Limb (tissue), 2 donors: ENCODE measurements around the gene PTPRC.

ENCODE experiments used
- DNase-seq, 2 donors: peaks; one replicate each; pipeline ENCODE4 v3.0.0-alpha.2; 2016; ENCODE audit errors: extremely low spot score in 2 of 2

The PTPRC gene

DNA sequence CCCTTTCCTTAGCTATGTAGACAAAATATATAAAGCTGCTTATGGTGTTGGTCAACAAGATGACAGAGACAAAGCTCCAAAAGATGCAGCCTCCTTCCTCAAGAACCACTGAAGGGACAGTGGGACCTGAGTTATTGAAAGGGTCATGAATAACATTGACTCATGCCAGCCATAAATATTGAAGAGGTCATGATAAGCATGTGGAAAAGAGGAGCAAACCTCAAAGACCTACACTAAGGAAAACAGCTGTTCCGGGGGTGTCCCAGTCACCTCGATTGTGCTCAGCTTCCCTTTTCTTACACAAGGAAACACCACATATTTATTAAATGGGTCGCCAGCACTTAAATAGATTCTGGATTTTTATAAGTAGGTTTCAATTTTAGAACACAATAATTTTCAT, 112.9 kb downstream of the PTPRC start:
- no peak for DNase-seq

DNA sequence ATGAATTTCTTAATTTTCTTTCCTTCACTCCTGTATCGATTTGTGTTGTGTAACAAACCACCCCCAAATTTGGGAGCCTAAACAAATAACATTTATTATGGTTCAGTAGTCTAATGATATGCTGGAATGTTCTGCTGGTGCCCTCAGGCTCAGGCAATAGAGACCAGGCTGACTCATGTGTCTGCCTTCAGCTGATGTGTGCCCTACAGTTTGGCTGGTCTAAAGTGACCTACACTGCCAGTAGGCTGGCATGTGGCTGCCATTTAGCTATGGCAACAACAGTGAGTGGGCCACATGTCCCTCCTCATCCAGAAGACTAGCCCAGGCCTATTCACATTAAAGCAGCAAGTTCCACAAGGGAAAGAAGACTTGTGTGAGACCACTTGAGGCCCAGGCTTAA, 115.8 kb downstream of the PTPRC start:
- DNase-seq, result no peak

DNA sequence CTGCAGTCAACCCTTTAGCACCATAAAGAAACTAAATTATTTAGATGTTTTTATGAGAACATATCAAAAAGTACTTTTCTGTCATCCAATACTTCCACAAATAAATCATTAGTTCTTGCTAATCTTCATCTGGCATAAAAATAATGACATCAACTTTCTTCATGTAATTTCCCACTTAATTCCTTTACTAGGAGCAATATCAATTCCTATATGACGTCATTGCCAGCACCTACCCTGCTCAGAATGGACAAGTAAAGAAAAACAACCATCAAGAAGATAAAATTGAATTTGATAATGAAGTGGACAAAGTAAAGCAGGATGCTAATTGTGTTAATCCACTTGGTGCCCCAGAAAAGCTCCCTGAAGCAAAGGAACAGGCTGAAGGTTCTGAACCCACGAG, 116.9 kb downstream of the PTPRC start:
- DNase-seq, result no peak

DNA sequence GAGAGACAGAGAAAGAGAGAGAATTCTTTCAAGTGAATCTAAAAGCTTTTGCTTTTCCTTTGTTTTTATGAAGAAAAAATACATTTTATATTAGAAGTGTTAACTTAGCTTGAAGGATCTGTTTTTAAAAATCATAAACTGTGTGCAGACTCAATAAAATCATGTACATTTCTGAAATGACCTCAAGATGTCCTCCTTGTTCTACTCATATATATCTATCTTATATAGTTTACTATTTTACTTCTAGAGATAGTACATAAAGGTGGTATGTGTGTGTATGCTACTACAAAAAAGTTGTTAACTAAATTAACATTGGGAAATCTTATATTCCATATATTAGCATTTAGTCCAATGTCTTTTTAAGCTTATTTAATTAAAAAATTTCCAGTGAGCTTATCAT, 117.6 kb downstream of the PTPRC start:
- DNase-seq, result peak in 1 of 2 donors; percentile 65

DNA sequence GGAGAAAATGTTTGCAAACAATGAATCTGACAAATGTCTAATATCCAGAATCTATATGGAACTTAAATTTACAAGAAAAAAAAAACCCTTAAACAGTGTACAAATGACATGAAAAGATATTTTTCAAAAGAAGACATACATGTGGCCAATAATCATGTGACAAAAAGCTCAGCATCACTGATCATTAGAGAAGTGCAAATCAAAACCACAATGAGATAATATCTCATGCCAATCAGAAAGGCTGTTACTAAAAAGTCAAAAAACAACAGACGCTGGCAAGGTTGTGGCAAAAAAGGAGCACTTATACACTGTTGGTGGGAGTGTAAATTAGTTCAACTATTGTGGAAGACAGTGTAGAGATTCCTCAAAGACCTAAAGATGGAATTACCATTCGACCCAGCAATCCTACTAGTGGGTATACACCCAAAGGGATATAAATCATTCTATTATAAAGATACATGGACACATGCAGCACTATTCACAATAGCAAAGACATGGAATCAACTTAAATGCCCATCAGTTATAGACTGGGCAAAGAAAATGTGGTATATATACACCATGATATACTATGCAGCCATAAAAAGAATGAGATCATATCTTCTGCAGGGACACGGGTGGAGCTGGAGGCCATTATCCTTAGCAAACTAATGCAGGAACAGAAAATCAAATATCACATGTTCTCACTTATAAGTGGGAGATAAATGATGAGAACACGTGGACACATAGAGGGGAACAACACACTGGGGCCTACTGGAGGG, 123.2 kb downstream of the PTPRC start:
- DNase-seq, result no peak

DNA sequence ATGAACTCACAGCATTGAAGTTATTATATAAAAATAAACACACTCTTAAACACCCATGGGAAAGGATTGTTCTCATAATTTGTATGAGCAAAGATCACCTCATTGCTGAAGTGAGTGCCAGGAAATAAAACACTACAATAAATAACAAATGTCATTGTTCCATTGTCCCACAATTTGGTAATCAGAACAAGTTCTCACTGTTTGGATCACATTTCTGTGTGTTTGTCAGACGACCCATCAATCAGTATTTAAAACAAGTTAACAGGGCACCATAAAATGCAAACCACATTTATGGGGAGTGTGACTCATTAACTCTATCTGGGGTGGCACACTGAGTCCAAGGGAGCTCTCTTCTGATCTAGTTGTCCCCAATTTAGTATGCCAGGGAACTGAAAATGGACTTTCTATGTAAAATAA, 124.5 kb downstream of the PTPRC start:
- no peak for DNase-seq

DNA sequence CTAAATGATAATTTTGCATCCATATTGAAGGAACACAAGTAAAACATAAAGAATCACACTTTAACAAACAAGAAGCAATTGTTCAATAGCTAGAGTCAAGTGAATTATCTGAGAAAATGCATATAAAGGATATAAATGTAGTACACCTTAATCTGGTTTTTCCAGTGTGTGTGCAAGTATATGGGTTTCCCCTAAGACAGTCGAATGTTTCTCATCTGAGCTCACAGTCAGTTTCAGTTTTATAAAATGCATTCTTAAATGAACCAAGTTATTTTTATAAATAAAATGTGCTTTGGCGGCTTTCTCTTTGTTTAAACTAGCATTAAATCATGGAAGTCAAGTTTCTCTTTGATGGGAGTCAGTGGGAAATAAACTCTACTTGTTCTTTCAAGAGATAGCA, 125.9 kb downstream of the PTPRC start:
- no peak for DNase-seq

DNA sequence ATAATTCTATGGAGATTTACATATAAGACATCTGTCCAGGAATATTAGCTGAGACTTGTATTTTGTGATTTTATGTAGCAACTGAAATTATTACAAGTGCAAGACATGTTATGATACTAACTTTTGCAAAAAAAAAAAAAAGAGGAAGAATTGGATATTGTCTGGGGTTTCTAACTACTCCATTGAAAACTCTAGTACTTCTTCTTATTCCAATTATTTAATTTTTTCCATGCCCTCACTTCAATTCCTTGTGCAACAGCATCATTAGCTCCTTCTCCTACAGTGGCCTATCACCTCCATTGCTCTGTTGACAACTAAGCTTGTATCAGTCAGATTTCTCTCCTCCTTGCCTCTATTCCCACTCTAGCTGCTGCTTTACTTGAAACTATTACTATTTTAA, 126.6 kb downstream of the PTPRC start:
- DNase-seq, result no peak

DNA sequence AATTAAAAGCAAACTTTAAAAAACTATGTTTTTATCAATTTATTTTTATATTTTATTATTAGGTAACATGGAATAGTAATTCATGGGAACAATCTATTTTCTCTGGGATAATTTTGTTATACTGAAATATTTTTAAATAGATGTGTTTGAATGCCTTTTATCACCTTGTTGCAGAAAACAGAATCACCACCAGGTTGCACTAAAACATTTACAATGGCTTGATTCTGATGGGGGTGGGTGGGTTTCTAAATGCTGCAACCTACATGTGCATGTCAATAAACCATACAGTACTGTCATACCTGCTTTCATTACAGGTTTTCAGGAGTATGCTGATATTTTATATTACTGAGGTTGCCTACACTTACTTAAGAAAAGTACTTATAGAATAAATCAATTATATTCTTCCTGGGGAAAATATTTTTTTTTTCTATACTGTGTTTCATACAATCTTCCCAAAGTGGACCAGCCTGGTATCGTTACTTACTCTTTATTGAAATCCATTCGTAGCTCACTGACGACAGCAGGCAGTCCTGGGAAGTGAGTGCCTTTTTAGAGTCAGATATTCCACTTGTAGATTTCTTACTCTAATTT, 132.8 kb downstream of the PTPRC start:
- DNase-seq, result no peak

DNA sequence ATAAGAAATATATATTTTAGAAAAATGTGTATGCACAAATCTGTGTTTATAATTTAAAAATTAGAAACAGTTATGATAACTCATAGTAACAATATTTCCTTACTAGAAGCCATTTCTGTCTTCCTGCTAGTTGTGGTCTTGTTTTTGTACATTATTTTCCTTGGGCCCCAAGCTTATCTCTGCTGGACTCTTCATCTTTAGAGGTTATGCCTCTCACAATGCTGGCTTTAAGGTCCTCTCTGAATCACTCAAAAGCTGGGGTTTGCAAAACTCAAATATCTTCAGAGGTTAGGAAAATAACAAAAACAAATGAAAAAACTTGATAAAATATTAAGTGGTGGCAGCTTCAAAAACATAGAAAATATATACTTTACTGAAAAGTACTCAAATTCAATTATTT, 133.8 kb downstream of the PTPRC start:
- no peak for DNase-seq

DNA sequence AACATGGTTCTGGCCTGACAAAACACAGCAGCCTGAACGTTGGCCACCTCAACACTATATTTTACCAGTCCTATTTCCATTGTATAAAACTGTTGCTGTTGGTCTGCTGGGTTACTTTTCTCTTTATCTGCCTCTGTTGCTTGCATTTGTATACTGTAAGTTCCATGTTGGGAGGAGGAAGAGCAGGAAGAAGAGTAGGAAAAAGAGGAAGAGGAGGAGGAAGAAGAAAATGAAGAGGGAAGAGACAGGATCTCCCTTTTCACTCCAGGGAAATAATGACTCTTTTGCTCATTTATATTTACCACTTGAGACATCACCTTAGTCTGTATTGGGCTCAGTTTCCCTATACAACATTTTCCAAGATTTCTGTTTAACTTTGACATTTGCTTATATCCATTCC, 134.2 kb downstream of the PTPRC start:
- no peak for DNase-seq

DNA sequence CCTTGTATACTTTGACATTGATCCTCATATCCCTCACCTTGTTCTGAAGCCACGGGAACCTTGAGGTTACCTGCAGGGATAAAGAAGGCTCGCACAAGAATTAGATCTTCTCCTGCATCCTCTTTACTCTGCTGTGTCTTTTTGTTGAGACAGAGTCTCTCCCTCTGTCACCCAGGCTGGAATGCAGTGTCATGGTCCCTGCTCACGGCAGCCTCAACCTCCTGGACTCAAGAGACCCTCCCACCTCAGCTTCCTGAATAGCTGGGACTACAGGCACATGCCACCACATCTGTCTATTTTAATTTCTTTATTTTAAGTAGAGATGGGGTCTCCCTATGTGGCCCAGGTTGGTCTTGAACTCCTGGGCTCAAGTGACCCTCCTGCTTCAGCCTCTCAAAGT, 134.7 kb downstream of the PTPRC start:
- no peak for DNase-seq

DNA sequence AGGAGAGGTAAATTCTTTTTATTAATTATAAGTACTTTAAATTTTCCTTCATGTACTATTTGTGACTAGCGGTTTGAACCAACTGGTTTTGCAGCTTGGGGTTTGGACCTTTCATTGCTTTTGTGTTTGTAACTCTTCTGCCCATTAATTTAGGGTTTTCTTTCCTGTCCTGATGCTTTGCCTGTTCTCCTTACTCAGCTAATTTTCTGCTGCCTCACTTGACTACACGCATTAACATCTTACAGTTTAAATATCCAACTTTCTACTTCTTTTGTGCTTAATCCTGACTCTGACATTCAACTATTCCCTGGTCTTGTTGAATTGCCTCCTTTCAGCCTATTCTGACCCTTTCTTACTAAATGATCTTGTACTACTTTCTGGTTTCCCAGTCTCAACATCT, 135.6 kb downstream of the PTPRC start:
- no peak for DNase-seq

DNA sequence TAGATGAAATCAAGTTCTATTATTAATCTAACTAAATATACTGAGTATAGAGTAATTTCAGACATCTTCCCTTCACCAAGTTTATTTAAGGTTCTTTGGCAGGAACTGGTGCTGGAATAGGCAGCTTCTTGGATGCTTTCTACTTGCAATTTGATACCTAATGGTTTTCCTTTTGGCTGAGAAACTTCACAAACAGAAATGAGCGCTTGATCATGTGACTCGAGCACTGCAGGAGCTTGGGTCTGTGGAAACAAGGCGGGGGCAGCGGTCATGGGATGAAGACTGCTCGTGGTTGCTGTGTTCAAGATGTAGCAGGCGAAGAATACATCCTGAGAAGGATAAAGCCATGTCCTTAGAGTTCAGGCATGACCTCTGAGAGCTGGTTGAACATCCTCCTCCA, 136.8 kb downstream of the PTPRC start:
- DNase-seq, result no peak

DNA sequence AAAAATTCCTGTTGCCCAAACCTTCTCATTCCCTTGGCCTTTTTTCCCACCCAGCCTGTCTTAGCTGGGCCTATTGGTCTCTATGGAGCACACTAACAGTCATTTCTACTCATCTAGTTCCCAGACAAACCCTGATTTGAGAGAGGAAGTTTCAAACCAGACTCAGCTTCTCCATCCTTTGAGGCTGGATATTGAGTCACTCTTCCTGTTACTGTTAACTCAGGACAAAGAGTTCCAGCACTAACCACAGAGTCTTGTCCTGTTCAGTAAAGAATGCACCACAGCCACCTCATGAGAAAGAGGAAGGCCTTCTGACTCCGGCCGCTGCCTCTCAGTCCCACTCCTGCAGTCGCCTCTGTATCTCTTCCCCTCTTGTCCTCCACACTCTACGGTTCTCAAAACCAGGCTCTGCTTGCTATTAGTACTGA, 137.8 kb downstream of the PTPRC start:
- DNase-seq, result no peak

DNA sequence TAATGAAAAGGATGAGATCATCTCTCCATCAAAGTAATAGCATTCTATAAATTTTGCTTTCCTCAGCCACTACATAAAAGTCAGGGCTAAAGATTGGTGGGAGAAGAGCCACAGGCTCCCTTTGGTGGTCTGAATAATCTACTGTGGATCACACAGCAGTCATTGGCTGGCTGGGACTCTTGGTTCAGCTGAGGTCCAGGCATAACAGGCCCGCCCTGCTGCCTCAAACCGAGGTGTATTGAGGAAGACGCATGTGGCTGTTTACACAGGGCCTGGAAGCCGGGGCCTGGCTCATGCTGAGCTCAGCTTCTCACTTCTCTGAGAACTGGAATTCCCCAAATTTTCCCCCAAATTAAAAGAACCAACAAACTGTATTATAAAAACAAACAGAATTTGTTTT, 139.2 kb downstream of the PTPRC start:
- no peak for DNase-seq

DNA sequence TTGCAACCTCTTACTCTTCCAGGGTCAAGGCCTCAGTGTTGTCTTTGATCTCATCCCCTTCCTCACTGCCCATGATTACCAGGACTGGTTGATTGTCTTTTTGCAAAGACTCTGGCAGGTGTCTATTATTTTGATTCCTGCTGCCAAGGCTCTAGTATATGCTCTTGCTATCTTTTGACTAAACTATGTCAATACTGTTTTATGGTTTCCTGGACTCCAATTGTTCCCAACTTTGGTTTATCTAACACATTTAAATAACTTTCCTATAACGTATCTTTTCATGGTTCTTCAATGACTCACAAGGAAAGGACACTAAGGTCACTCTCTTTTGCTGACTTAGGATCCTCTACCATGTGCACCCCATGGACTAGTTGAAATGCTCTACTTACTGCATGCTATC, 141.5 kb downstream of the PTPRC start:
- DNase-seq, result no peak

DNA sequence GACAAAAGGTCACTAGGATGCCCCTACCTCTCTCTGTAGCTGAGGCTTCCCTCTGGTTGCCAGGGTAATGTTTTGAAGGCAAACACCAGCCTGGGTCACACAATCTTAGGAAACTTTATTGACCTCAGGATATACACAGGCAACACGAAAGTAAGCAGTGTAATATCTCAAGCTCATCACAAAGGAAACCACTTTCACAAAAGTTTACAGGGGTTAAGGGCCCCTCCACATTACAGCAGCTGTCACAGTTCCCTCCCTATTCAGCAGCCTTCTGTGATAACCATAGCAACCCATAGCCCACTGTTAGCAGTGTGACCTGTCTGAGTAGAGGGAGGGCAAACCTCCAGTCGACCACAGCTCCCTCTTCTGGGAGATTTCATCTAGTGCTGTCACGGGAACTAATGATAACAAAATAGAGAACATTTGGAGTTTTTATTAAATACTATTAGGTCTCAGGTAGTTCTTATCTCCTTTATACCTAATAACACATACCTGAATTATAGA, 149.8 kb downstream of the PTPRC start:
- DNase-seq, result no peak

DNA sequence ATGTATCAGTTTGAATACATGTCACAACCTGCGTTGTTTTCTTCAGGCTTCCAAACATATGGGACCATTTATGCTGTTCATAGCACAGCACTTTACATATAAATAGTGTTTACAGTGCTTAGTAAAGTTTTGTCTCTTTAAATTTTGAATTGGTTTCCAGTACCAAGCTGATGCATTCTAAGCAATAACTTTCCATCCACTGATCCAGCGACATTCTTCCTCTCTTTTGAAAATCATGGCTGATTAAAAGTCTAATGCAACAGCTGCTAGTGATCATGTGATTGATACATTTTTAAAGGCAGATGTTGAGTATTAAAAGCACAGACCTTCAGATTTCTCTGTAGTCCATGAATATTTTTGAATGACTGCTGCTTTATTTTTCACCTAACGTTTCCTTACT, 154.9 kb downstream of the PTPRC start:
- DNase-seq, result peak in 1 of 2 donors; percentile 69

DNA sequence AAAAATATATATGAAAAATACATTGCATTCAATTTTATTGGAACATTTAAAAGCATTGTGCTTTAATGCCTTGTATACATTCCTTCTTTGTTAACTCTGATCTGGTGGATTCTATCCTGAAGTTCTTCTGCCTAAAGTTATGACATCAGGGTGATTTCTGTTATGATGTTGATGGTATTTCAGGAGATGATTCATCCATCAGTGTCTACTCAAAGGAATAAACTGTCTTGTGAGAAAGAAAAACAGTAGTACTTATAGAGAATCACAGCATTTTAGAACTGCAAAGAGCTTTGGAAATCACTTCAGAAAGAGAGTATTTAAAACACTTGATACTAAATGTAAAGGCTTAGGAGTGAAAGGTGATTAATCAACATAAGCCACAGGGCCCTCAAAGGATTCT, 155.7 kb downstream of the PTPRC start:
- DNase-seq, result no peak

DNA sequence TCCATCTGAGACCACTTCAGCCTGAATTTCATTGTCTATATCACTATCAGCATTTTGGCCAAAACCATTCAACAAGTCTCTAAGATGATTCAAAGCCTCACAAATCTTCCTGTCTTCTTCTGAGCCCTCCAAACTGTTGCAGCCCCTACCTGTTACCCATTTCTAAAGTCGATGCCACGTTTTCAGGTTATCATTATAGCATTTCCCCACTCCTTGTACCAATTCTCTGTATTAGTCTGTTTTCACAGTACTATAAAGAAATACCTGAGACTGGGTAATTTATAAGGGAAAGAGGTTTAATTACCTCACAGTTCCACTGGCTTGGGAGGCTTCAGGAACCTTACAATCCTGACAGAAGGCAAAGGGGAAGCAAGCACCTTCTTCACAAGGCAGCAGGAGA, 158.8 kb downstream of the PTPRC start:
- no peak for DNase-seq

DNA sequence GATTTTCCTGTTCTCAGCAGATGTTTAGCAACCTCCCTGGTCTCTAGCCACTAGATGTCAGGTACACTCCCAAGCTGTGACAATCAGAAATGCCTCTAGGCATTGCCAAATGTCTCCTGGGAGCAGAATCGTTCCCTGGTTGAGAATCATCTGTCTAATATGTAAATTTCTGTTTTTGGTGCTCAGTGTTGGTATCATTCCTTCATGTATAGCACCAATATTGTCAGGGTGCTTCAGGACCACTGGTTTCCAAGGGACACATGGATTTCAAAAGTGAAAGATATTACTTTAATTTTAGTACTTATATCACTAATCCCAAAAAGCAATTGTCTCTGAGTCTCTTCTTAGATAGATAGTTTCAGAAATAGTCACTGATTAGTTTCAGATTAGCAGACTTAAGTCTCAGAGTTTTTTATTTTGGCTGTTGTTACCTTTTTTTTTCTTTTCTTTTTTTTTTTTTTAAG, 160.1 kb downstream of the PTPRC start:
- DNase-seq, result no peak

DNA sequence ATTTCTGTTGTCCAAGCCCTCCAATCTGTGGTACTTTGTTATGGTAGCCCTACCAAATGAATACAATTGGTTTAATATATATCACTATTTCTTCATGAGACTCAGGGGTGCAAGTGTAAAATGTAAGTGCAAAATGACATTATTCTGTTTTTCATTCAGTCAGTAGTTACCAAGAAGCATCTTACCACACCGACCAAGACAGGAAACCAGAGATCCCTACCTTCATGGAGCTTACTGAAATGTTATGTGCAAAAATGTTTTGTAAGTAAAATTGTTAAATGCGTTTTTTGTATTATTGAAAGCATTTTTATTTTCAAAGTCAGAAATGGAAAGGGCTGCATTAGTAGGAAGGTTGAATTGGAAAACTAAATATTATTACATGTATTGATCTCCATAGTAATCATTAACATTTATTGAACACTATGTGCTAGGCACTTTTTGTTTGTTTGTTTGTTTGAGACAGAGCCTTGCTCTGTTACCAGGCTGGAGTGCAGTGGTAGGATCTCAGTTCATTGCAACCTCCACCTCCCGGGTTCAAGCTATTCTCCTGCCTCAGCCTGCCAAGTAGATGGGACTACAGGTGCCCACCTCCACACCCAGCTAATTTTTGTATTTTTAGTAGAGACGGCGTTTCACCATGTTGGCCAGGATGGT, 166.8 kb downstream of the PTPRC start:
- no peak for DNase-seq
